Panc1 (cell line): ENCODE data around the gene FUT3.

ENCODE experiments used
- POLR2AphosphoS5 ChIP-seq: IDR thresholded peaks from 2 replicates; pipeline ENCODE4 v1.6.1; 2012; ENCODE audit warnings: mild to moderate bottlenecking, low read depth, low read length, moderate library complexity
- SIN3A ChIP-seq: IDR thresholded peaks from 2 replicates; pipeline ENCODE4 v1.6.1; 2012; ENCODE audit warnings: low read depth, mild to moderate bottlenecking, low read length, moderate library complexity, borderline replicate concordance; ENCODE audit not compliant: insufficient read depth
- TCF7L2 ChIP-seq: IDR thresholded peaks from 2 replicates; pipeline ENCODE4 v1.6.1; 2011; ENCODE audit warnings: mild to moderate bottlenecking, low read depth, low read length, inconsistent platforms
- TF ChIP-seq, protein P1 (sequence below): fragments of 450-650 bp; IDR thresholded peaks from 2 replicates; pipeline ENCODE4 v1.5.1; 2017; ENCODE audit warnings: mild to moderate bottlenecking
- TF ChIP-seq, protein P2 (sequence below), 2 experiments: IDR thresholded peaks; 2 replicates each; pipeline ENCODE4 v1.6.1; 2011 to 2012; ENCODE audit warnings: low read depth in 2 of 2, control low read depth in 1 of 2, low read length in 1 of 2, mild to moderate bottlenecking in 1 of 2, moderate library complexity in 1 of 2; ENCODE audit not compliant: insufficient read depth in 1 of 2

DNA sequence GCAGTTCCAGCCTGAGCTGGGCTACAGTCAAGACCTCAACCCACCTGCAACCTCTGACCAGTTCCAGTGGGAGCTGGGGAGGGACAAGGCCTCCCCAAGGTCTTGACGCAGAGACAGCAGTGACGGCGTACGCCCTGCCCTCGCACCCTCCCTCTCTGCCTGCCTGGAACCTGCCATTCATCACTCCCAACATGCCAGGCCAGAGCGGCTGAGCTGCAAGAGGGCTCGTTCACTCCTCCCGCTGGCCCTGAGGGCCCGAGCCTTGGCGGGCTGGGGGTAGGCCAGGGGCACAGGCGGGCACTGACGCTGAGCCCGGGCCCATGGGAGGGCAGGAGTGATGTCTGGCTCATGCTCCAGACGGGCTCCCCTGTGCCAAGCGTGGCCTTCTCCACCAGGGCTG lies 44.2 kb upstream of the FUT3 start:
- TF ChIP-seq, protein P1, sequence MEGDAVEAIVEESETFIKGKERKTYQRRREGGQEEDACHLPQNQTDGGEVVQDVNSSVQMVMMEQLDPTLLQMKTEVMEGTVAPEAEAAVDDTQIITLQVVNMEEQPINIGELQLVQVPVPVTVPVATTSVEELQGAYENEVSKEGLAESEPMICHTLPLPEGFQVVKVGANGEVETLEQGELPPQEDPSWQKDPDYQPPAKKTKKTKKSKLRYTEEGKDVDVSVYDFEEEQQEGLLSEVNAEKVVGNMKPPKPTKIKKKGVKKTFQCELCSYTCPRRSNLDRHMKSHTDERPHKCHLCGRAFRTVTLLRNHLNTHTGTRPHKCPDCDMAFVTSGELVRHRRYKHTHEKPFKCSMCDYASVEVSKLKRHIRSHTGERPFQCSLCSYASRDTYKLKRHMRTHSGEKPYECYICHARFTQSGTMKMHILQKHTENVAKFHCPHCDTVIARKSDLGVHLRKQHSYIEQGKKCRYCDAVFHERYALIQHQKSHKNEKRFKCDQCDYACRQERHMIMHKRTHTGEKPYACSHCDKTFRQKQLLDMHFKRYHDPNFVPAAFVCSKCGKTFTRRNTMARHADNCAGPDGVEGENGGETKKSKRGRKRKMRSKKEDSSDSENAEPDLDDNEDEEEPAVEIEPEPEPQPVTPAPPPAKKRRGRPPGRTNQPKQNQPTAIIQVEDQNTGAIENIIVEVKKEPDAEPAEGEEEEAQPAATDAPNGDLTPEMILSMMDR = no peak
- no peak for TF ChIP-seq POLR2AphosphoS5
- no peak for TF ChIP-seq SIN3A
- no peak for TF ChIP-seq TCF7L2
- TF ChIP-seq, protein P2, sequence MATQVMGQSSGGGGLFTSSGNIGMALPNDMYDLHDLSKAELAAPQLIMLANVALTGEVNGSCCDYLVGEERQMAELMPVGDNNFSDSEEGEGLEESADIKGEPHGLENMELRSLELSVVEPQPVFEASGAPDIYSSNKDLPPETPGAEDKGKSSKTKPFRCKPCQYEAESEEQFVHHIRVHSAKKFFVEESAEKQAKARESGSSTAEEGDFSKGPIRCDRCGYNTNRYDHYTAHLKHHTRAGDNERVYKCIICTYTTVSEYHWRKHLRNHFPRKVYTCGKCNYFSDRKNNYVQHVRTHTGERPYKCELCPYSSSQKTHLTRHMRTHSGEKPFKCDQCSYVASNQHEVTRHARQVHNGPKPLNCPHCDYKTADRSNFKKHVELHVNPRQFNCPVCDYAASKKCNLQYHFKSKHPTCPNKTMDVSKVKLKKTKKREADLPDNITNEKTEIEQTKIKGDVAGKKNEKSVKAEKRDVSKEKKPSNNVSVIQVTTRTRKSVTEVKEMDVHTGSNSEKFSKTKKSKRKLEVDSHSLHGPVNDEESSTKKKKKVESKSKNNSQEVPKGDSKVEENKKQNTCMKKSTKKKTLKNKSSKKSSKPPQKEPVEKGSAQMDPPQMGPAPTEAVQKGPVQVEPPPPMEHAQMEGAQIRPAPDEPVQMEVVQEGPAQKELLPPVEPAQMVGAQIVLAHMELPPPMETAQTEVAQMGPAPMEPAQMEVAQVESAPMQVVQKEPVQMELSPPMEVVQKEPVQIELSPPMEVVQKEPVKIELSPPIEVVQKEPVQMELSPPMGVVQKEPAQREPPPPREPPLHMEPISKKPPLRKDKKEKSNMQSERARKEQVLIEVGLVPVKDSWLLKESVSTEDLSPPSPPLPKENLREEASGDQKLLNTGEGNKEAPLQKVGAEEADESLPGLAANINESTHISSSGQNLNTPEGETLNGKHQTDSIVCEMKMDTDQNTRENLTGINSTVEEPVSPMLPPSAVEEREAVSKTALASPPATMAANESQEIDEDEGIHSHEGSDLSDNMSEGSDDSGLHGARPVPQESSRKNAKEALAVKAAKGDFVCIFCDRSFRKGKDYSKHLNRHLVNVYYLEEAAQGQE (IDR thresholded peaks at IDR 0.05; ENCODE audit: insufficient read depth in 1 of 2, low read depth in 2 of 2, low read length in 1 of 2) = no peak
